Activated CD4-positive, alpha-beta T cell treated with anti-CD3 and anti-CD28 coated beads, Interleukin-2, amount 50 U/mL, for 4 hours (primary cell): ENCODE measurements around the gene ANXA3.
A peak's percentile ranks its signal among the peaks of the same experiment; 100 is the strongest.

Source experiments
- DNase-seq, 2 experiments: peaks; one replicate each; pipeline ENCODE4 v3.0.0-alpha.2; 2020

Gene ANXA3

GRCh38 chr4:78613522-78614321 is 62.2 kb downstream of the ANXA3 start:
- no peak for DNase-seq

- DNase-seq = no peak
Measured at GRCh38 chr4:78616046-78616498, 64.5 kb downstream of the ANXA3 start.

GRCh38 chr4:78618436-78618835 is 66.9 kb downstream of the ANXA3 start:
- DNase-seq = no peak

- no peak for DNase-seq
Measured at GRCh38 chr4:78621395-78621794, 69.8 kb downstream of the ANXA3 start.

DNA sequence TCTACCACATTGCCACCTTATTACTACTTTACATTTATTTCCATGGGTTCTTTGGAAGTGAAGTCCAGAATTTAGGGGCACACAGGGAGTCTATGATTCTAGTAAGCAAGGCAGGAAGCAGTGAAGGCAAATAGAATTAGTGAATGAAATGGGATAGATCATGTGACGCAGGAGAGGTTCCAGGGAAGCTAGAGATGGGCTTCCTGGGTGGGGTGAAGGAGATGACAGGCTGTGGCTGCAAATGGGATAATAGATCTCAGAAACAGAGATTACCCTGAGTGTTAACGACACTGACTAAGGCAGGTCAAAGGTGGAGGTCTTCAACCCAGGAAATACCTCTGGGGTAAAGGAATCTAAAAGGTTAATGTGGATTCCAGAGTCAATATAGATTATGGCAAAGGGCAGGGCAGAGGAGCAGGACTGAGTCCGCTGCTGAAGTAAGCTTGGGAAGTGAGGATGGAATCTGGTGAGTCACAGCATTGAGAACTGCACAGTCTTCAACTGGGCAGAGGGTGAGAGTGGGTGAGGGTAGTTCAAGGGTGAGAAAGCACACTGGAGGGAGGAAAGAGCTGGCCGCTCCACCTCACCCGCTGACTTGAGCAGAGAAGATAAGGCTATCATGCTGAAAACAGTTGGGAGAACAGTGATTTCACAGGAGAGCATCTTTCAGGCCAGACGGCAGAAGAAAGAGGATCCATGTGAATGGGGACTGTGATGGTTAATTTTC is 70.8 kb downstream of the ANXA3 start:
- DNase-seq = no peak

- no peak for DNase-seq
Measured at GRCh38 chr4:78624048-78624447, 72.5 kb downstream of the ANXA3 start.

DNA sequence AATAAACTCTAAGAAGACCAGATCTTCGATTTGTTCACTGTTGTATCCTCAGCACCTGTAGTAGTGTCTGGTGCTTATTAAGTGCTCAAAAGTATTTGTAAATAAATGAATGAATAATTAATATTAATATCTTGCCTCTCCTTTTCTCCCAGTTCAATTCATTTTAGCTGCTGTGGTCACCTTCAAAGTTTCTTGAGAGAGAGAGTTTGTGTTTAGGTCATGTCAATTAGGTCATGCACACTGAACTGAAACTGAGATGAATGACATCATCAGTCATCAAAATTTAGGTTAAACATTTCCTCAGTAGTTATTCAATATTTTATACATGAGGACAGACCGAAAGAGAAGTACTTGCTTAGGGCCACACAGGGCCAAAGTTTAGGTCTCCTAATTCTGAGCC is 73.5 kb downstream of the ANXA3 start:
- DNase-seq = no peak

GRCh38 chr4:78627046-78627965 is 75.7 kb downstream of the ANXA3 start:
- DNase-seq = no peak

GRCh38 chr4:78627966-78628678 is 76.6 kb downstream of the ANXA3 start:
- no peak for DNase-seq

- no peak for DNase-seq
Measured at GRCh38 chr4:78629991-78630541, 78.5 kb downstream of the ANXA3 start.

GRCh38 chr4:78630615-78631014 is 79.0 kb downstream of the ANXA3 start:
- DNase-seq = no peak

- no peak for DNase-seq
Measured at GRCh38 chr4:78634011-78634664, 82.6 kb downstream of the ANXA3 start.

GRCh38 chr4:78638337-78639172 is 87.0 kb downstream of the ANXA3 start:
- no peak for DNase-seq

DNA sequence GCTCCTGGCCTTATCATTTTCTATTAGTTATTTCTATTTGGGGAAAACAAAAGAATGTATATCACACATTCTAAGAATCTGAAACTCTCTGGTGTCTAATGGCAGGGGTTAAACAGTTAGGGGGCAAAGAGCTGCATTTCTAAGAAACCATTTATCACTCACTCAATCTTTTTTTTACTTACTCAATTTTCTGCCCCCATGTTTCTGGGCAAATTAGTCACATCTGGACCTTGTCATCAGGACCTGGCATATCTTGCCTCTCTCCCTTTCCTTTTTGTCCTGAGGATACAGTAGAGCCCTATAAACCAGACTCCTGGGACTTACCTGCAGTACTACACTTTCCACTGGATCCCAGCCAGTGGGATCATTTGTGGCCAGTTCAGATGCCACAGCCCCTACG is 89.1 kb downstream of the ANXA3 start:
- DNase-seq = no peak

DNA sequence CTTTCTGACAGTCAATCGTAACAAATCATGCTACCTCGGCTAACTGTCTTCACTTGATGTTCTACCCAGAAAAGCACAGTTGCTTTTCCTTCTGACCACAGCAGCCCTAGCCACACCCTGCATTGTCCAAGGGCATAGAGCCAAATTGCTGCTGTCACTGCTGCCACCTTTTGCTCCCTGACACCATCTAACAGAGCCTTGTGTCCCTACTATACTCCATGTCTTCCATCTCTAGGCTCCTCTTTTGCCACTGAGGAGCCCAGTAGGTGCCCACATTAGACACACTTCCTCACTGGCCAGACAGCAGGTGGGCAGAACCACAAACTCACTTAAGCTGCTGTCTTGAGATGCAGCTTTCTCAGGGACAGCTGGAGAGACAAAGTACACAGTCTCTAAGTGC is 91.4 kb downstream of the ANXA3 start:
- no peak for DNase-seq

DNA sequence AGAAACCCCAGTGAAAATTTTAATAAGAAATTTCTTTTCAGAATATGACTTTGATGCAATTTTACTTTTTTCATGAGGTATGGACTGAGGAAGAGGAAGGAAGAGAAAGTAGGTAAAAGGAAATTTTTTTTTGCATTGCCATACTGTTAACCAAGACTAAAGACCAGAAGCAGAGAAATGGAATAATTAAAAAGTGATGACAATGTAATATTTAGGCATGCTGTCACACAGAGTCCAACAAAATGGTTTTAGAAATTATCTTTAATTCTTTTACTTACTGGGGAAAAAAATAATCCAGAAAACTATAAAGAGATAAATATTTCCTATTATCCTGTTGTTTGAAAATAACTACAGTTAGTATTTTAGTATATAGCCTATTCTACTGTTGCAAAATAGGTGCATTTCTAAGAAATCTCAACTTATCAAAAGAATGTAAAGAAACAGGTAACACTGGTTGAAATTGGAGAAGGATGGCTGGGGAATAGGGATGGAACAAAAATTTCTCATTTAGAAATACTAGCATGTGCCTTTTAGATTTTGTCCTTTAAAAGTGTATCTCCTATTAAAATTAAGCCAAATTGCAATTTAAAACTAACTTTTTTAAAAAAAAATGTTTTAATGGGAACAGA is 92.6 kb downstream of the ANXA3 start:
- no peak for DNase-seq

DNA sequence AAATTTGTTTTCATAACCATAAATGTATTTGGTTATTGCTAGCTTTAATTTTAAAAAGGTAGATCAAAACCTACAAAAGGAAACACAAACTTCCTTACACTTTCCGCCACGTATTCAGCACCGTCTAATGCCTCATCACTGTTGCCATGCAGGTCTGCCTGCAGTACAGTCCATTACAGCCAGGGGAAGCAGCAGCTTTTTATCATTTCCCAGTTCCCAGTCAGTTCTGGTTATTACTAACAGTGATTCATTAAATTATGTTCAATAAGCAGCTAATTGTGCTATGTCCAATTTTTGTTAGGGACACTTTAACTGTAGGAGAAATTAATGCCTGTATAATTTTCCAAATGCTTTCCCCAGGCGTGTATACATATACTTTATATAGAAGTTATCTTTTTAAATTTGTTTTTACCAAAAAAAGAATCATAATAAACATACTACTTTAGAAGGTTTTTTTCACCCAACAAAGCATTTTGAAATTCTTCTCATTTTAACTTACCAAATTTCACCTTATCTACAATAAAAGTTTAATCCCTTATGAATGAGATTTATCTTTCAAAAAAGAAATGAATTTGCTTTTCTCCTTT is 93.3 kb downstream of the ANXA3 start:
- peak; percentile 38 to 39 for DNase-seq

- DNase-seq = no peak
Measured at GRCh38 chr4:78645853-78646757, 94.5 kb downstream of the ANXA3 start.

- no peak for DNase-seq
Measured at GRCh38 chr4:78647272-78647671, 95.7 kb downstream of the ANXA3 start.
